Measurements from ENCODE around the gene ALX1.

Gene ALX1

GRCh38 chr12:85280165-85280983 lies at the start of gene ALX1:
Gene ALX1, plus strand, starts transcription at chr12:85280220. Its CDS starts 42 bp downstream, at chr12:85280262.
- DNase-seq (ENCODE audit: low spot score), result peak; percentile 19

- DNase-seq (ENCODE audit: low spot score), result no peak
These were observed 42.7 kb upstream of the ALX1 start for GRCh38 chr12:85237327-85237726.

- DNase-seq (ENCODE audit: low spot score), result no peak
These were observed 35.5 kb upstream of the ALX1 start for GRCh38 chr12:85244561-85244960.

GRCh38 chr12:85253853-85254252 lies 26.2 kb upstream of the ALX1 start:
- no peak for DNase-seq (ENCODE audit: low spot score)

GRCh38 chr12:85257671-85258070 lies 22.3 kb upstream of the ALX1 start:
- DNase-seq (ENCODE audit: low spot score), result no peak

GRCh38 chr12:85260447-85260846 lies 19.6 kb upstream of the ALX1 start:
- no peak for DNase-seq (ENCODE audit: low spot score)

GRCh38 chr12:85260896-85261295 lies 19.1 kb upstream of the ALX1 start:
- DNase-seq (ENCODE audit: low spot score), result peak; percentile 74

GRCh38 chr12:85266356-85266755 lies 13.7 kb upstream of the ALX1 start:
- no peak for DNase-seq (ENCODE audit: low spot score)

- DNase-seq (ENCODE audit: low spot score), result no peak
These were observed 6.4 kb upstream of the ALX1 start for GRCh38 chr12:85273381-85274314.

GRCh38 chr12:85274315-85274651 lies 5.7 kb upstream of the ALX1 start:
- DNase-seq (ENCODE audit: low spot score), result no peak

GRCh38 chr12:85275374-85275773 lies 4.6 kb upstream of the ALX1 start:
- DNase-seq (ENCODE audit: low spot score), result no peak

GRCh38 chr12:85277191-85277590 lies 2.8 kb upstream of the ALX1 start:
- no peak for DNase-seq (ENCODE audit: low spot score)

- DNase-seq (ENCODE audit: low spot score), result no peak
These were observed 2.0 kb upstream of the ALX1 start for GRCh38 chr12:85277900-85278597.

GRCh38 chr12:85278598-85279448 lies 1.2 kb upstream of the ALX1 start:
- DNase-seq (ENCODE audit: low spot score), result no peak

- no peak for DNase-seq (ENCODE audit: low spot score)
These were observed 413 bp upstream of the ALX1 start for GRCh38 chr12:85279449-85280164.

GRCh38 chr12:85280984-85281630 lies 1.1 kb downstream of the ALX1 start:
- peak; percentile 12 for DNase-seq (ENCODE audit: low spot score)

- no peak for DNase-seq (ENCODE audit: low spot score)
These were observed 1.8 kb downstream of the ALX1 start for GRCh38 chr12:85281636-85282312.

- no peak for DNase-seq (ENCODE audit: low spot score)
These were observed 3.5 kb downstream of the ALX1 start for GRCh38 chr12:85283560-85283959.

GRCh38 chr12:85296362-85296761 lies 16.3 kb downstream of the ALX1 start:
- no peak for DNase-seq (ENCODE audit: low spot score)

- no peak for DNase-seq (ENCODE audit: low spot score)
These were observed 19.0 kb downstream of the ALX1 start for GRCh38 chr12:85299053-85299452.

Data from kidney tubule cell (primary cell).